Osteoblast (primary cell): ENCODE results near the gene TDG. TPM values are rescaled to one million over a fixed set of nuclear protein-coding genes. Genes with fewer than 3 reads are reported as not detected.
A peak's percentile ranks its signal among the peaks of the same experiment; 100 is the strongest.

Experiments used
- DNase-seq: peaks from one replicate; pipeline ENCODE4 v3.0.0; 2011; ENCODE audit warnings: low spot score, mixed read lengths; ENCODE audit not compliant: insufficient read length; ENCODE audit errors: missing footprints
- H2AFZ ChIP-seq: 2 replicates; pipeline ENCODE4 v1.6.0; 2011; ENCODE audit warnings: mild to moderate bottlenecking, low read length
- H3K27ac ChIP-seq: 2 replicates; pipeline ENCODE4 v1.5.1; 2011; ENCODE audit warnings: mild to moderate bottlenecking, low read depth, low read length, moderate library complexity
- H3K27me3 ChIP-seq: 2 replicates; pipeline ENCODE4 v1.6.0; 2012; ENCODE audit warnings: mild to moderate bottlenecking, control low read depth, inconsistent platforms, low read length, moderate library complexity; ENCODE audit not compliant: insufficient read depth
- H3K36me3 ChIP-seq: 2 replicates; pipeline ENCODE4 v1.5.1; 2011; ENCODE audit warnings: mild to moderate bottlenecking, low read length, control low read depth, moderate library complexity; ENCODE audit not compliant: insufficient read depth
- H3K4me1 ChIP-seq: 2 replicates; pipeline ENCODE4 v1.5.1; 2011; ENCODE audit warnings: mild to moderate bottlenecking, low read length, control low read depth, moderate library complexity; ENCODE audit not compliant: insufficient read depth
- H3K4me2 ChIP-seq: 2 replicates; pipeline ENCODE4 v1.6.0; 2011; ENCODE audit warnings: mild to moderate bottlenecking, low read length; ENCODE audit not compliant: insufficient read depth
- H3K4me3 ChIP-seq: fragments of 200-600 bp; sonication (generic); 3 replicates; pipeline ENCODE4 v1.5.1; 2012; ENCODE audit warnings: mild to moderate bottlenecking, low read length, inconsistent platforms; ENCODE audit not compliant: insufficient read depth
- H3K79me2 ChIP-seq: 2 replicates; pipeline ENCODE4 v1.6.0; 2012; ENCODE audit warnings: mild to moderate bottlenecking, low read length, control low read depth, inconsistent platforms; ENCODE audit not compliant: insufficient read depth
- H3K9me3 ChIP-seq: 2 replicates; pipeline ENCODE4 v1.5.1; 2011; ENCODE audit warnings: low read depth, low read length, control low read depth
- H4K20me1 ChIP-seq: 2 replicates; pipeline ENCODE4 v1.6.0; 2012; ENCODE audit warnings: mild to moderate bottlenecking, low read length, control low read depth; ENCODE audit not compliant: insufficient read depth
- CTCF ChIP-seq: IDR thresholded peaks from 2 replicates; pipeline ENCODE4 v1.5.1; 2011; ENCODE audit warnings: mild to moderate bottlenecking, low read depth, low read length, moderate library complexity; ENCODE audit errors: extremely low read depth
- total RNA-seq: library from RNA; depleted of rRNA; stranded (reverse); fragments of >200 nt; gene quantifications from 2 replicates; pipeline ENCODE4 v1.2.3, GENCODE V29; 2012

The TDG gene
- total RNA-seq, 1 donor = 23.2 TPM

DNA sequence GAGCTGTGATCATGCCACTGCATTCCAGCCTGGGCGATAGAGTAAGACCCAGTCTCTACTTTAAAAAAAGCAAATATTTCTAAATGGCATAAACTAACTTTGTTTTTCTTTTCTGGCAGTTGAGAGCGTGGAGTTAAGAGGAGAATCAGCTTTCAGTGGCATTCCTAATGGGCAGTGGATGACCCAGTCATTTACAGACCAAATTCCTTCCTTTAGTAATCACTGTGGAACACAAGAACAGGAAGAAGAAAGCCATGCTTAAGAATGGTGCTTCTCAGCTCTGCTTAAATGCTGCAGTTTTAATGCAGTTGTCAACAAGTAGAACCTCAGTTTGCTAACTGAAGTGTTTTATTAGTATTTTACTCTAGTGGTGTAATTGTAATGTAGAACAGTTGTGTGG is 21.2 kb downstream of the TDG start:
- H3K27me3 ChIP-seq = no peaks in the 10 kb centered on the region
- no peak overlapping the region for H3K4me3 ChIP-seq
- peak overlapping the region; percentile 68 for H3K27ac ChIP-seq
- no peaks in the 10 kb centered on the region for H4K20me1 ChIP-seq
- H3K36me3 ChIP-seq = peaks cover 77% of the 10 kb centered on the region
- DNase-seq = peak; percentile 18
- no peaks in the 10 kb centered on the region for H3K79me2 ChIP-seq
- H3K4me2 ChIP-seq = no peak overlapping the region
- no peak for TF ChIP-seq CTCF
- no peak overlapping the region for H2AFZ ChIP-seq
- H3K9me3 ChIP-seq = no peaks in the 10 kb centered on the region
- H3K4me1 ChIP-seq = peaks cover 7% of the 10 kb centered on the region

DNA sequence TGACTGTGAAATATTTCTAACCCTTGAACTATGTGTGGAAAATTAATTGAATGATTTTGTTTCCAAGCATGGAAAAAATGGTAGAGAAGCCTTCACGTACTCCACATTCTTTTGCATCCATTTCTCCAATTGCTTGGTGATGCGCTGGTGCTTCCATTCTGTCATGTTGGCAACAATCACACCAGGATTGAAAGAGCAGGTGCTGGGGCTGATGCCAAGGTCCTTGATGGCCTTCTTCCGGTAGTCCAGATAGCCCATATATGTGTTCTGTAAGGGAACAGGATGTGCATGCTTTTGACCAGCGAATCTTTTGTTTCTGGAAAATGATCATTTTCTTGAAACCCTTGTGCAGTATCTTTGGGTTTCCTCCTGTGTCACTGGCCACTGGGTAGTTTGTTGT is 28.6 kb downstream of the TDG start:
- Histone ChIP-seq H3K27me3 (no peaks in the 10 kb centered on the region), H2AFZ (no peak overlapping the region), H3K4me1 (no peaks in the 10 kb centered on the region), H3K36me3 (peaks cover 23% of the 10 kb centered on the region), H4K20me1 (no peaks in the 10 kb centered on the region), H3K4me2 (no peak overlapping the region), H3K4me3 (no peak overlapping the region), H3K27ac (no peak overlapping the region), H3K79me2 (no peaks in the 10 kb centered on the region), H3K9me3 (no peaks in the 10 kb centered on the region)
- no peak for TF ChIP-seq CTCF
- no peak for DNase-seq

GRCh38 chr12:103996595-103996994 is 30.9 kb downstream of the TDG start:
- DNase-seq = no peak
- Histone ChIP-seq H3K4me3 (no peak overlapping the region), H3K9me3 (no peaks in the 10 kb centered on the region), H4K20me1 (no peaks in the 10 kb centered on the region), H3K27me3 (no peaks in the 10 kb centered on the region), H3K27ac (no peak overlapping the region), H3K4me2 (no peak overlapping the region), H3K79me2 (no peaks in the 10 kb centered on the region), H2AFZ (no peak overlapping the region), H3K4me1 (no peaks in the 10 kb centered on the region), H3K36me3 (peaks cover 5% of the 10 kb centered on the region)
- no peak for TF ChIP-seq CTCF

DNA sequence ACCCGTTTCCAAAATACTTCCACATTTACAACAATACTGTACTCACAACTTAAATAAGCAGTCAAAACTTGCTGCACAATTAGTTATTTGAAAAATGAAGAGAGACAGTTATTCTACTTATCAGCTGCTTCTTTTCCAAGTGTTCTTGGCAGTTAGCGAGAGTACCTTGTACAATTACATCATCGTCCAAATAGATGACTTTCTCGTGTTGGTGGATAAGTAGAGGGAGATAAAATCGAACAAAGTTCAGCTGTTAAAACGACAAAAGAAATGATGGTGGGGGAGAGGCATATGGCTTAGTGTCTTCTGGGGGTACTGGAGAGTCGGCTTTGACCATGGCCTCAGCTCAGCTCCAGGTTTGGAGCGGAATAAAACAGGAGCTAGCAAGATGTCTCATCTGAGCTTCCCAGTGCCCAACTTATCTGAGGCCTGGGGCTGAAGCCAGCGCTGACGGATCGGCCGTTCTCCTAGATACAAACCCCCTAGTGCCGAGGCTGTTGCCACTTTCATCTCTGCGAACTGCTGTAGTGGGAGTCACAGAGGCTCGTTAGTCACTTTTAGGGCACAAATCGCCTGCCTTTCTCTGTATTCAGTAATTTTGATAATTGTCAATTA is 31.7 kb downstream of the TDG start:
- peak; percentile 14 for DNase-seq
- Histone ChIP-seq H3K4me1 (no peaks in the 10 kb centered on the region), H3K4me3 (no peak overlapping the region), H4K20me1 (no peaks in the 10 kb centered on the region), H3K27me3 (no peaks in the 10 kb centered on the region), H3K79me2 (no peaks in the 10 kb centered on the region), H3K36me3 (no peaks in the 10 kb centered on the region), H3K4me2 (no peak overlapping the region), H2AFZ (no peak overlapping the region), H3K9me3 (no peaks in the 10 kb centered on the region), H3K27ac (no peak overlapping the region)
- no peak for TF ChIP-seq CTCF
